HG03457 (cell line): Measurements from ENCODE around the gene ADCY2.

ENCODE experiments used
- ATAC-seq: cut with Tn5 transposase; IDR thresholded peaks from one replicate; pipeline ENCODE4 v1.9.1; 2021; ENCODE audit warnings: moderate number of reproducible peaks; ENCODE audit not compliant: unreplicated experiment

Gene ADCY2

DNA sequence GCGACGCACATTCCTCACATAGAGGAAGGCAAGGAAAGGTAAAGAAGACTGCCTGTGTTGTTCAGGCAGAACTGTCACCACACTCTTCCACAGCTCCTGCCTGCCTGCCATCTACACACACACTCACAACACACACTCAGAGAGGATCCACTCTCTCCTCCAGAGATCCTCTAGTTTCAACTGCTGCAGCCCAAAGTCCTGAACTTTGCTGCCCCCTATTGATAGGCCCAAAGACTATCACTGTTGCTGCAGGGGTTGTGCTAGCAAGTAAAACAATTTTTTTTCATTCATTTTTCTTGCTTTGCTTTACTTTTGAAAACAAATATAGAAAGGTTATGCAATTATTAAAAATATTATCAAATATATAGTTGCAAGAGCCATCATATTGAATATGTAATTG is 460.9 kb downstream of the ADCY2 start:
- ATAC-seq, result no peak

GRCh38 chr5:7857361-7857760 is 461.4 kb downstream of the ADCY2 start:
- no peak for ATAC-seq

DNA sequence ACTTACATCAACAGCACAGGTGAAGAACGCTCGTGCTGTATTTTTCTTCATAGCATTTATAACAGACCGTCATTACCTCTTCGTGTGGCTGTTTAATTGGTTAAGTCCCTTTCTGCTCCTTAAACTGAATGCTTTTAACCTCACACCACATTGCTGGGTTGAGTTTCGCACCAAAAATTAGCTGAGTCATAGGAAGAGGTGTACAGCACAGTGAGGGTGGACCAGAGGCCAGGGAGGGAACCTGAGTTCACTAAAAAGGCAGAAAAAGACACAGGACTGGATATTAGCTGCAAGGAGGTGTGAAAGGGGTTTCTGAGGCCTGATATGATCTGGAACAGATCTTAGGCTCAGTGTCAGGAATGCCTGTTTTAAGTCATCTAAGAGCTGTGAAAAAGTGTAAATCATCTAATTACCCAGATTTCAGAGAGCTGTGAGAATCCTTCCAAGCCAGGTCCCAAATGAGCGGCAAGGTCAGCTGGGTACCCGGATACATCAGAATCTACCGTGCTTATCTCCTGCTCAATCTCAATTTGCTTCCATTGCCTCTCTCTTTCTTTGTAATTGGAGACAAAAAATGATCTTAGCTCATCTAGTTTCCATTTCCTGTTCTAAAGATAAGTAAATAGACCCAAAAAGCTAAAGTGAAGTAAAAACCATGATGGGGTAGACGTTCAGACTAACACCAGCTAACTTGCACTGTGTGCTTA is 462.1 kb downstream of the ADCY2 start:
- no peak for ATAC-seq

DNA sequence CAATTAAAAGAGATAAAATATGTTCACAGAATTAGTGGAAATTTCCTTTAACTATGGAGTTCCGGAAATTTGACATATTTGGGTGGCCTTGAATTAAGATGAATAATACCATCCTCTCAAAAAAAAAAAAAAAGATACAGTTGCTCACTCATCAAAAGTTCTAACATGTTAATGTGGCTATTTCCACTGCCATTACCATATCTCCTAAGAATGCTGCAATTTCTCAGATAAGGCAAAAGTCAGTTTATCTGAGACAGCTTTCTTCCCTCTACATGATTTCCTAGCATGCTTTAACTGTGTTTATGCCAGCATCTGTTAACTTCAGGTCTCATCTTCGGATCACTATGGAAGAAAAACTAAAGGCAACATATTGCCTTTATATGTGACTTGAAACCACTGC is 470.3 kb downstream of the ADCY2 start:
- ATAC-seq, result no peak

GRCh38 chr5:7867260-7867659 is 471.3 kb downstream of the ADCY2 start:
- no peak for ATAC-seq

DNA sequence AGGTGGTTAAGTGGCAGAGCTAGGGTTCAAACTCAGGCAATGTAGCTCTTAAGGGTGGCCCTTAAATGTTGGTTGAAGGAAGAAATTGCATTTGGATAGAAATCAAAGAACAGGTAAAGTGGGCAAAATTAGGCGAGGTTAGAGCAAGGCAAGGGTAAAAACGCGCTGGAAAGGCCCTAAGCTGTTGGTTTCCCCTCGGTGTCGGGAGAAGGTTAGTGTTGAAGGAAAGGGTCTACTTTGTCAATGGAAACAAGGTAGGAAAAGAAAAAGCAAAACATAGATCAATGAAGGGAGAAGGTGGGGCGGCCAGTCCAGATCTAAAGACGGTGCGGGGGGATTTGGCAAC is 472.5 kb downstream of the ADCY2 start:
- ATAC-seq, result no peak

- peak; percentile 97 for ATAC-seq
Measured at GRCh38 chr5:7868773-7869473, 473.0 kb downstream of the ADCY2 start, which contains the start of the genes FASTKD3 and MTRR. Gene FASTKD3 (minus strand): TSS chr5:7869031. CDS start chr5:7868083, 948 bp downstream. Gene MTRR (plus strand): TSS chr5:7869148. CDS start chr5:7870795, 1,647 bp downstream.

- peak; percentile 21 for ATAC-seq
Measured at GRCh38 chr5:7869474-7870136, 473.7 kb downstream of the ADCY2 start.

DNA sequence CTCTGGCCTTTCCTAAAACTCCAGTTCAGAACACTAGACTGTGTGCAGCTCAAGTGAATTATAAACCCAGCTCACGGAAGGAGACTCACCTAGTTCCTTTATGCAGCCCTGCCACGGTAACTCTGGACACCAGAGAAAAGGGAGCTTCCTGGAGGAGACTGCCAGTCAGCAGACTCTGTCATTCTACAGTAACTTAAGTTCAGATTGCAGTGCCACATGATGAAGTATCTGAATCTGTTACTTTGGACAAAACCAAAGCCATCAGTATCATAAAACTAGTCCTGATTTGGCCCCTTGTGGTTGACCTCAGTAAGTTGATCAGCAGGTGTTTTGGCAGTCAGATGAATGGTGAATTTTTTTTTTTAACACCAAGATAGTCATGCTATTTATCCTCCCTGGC is 475.7 kb downstream of the ADCY2 start:
- peak; percentile 30 for ATAC-seq

DNA sequence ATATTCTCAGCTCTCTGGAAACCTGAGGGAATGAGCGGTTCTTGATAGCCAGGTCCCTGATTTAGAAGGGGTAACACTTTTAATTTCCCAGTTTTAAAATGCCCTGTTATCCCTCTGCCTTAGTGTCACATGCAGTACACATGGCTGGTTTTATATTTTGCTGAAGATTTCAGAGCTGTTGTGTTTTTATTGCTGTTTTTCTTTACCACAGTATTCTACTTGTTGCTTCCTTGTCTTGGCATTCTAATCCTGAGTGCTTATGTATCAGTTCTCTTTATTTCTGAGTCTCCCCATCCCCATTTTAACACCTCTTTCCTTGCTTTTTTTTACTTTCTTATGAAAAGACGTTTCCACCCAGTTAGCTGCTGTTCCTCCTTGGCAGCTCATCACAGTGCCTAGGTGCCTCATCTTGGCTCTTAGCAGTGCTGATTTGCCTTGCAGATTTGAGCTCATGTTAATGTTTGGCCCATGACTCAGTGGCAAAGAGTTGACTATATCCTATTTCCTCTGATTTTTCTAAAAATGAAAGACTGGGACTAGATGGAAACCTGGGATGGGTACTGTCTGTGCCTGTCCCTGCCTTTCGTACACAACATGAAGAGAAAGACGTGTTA is 476.7 kb downstream of the ADCY2 start:
- ATAC-seq, result no peak

DNA sequence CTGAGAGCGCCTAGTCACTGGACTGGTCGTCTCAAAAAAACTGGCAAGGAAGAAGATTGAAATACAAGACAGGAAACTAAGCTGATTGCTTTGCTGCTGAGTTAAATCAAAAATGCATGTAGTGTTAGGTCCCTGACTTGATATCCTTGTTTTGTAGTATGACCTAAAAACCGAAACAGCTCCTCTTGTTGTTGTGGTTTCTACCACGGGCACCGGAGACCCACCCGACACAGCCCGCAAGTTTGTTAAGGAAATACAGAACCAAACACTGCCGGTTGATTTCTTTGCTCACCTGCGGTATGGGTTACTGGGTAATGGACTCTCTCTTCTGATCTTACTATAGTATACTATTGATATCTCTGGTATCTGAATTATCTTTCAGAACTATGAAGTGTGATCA is 477.3 kb downstream of the ADCY2 start:
- no peak for ATAC-seq

- no peak for ATAC-seq
Measured at GRCh38 chr5:7874639-7875038, 478.7 kb downstream of the ADCY2 start.

DNA sequence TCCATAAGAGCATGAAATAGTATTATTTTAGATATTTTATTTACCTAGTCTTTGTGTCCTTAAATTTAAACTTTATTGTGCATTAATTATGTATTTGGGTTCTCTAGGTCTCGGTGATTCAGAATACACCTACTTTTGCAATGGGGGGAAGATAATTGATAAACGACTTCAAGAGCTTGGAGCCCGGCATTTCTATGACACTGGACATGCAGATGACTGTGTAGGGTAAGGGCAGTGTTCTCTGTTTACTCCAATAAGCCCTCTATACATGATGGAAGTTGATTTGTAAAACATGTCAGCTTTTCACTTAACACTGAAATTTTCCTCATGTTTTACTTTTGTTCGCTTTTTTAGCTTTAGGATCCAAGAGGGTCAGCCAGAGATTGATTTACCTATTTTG is 479.2 kb downstream of the ADCY2 start:
- no peak for ATAC-seq

DNA sequence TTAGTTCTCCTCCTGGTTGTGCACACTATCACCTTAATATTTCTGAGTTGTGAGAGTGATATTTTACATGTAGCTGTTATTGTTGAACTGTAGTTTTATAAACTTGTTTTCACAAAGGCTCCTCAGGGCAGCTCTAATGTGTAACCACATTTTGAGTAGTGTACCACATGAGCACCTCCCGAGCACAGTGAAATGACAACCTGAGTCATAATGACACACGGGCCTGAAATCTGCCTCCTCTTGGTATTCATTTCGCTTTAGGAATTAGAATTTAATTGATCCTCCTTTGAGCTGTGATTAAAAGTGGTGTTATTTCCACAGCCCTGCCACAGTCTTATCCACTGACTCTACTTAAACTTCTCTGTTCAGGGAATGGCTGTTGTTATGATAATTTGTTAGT is 480.9 kb downstream of the ADCY2 start:
- no peak for ATAC-seq

GRCh38 chr5:7877851-7878250 is 481.9 kb downstream of the ADCY2 start:
- ATAC-seq, result no peak

- peak; percentile 94 for ATAC-seq
Measured at GRCh38 chr5:7878381-7878873, 482.5 kb downstream of the ADCY2 start.
